ENCODE results near the gene FOXO6.

- TF ChIP-seq, protein P1, sequence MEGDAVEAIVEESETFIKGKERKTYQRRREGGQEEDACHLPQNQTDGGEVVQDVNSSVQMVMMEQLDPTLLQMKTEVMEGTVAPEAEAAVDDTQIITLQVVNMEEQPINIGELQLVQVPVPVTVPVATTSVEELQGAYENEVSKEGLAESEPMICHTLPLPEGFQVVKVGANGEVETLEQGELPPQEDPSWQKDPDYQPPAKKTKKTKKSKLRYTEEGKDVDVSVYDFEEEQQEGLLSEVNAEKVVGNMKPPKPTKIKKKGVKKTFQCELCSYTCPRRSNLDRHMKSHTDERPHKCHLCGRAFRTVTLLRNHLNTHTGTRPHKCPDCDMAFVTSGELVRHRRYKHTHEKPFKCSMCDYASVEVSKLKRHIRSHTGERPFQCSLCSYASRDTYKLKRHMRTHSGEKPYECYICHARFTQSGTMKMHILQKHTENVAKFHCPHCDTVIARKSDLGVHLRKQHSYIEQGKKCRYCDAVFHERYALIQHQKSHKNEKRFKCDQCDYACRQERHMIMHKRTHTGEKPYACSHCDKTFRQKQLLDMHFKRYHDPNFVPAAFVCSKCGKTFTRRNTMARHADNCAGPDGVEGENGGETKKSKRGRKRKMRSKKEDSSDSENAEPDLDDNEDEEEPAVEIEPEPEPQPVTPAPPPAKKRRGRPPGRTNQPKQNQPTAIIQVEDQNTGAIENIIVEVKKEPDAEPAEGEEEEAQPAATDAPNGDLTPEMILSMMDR (IDR thresholded peaks at IDR 0.05) = no peak
- no peak for TF ChIP-seq EZH2 (IDR thresholded peaks at IDR 0.05; ENCODE audit: borderline replicate concordance, insufficient read depth, low read depth, low read length, poor library complexity, severe bottlenecking)
Observed at GRCh38 chr1:41430069-41430468, 68.8 kb downstream of the FOXO6 start.

Data from B cell (primary cell).